Left ventricle myocardium inferior (tissue), 1 donor: Measurements from ENCODE around the gene CAMKK1. TPM values are rescaled to one million over a fixed set of nuclear protein-coding genes. Genes with fewer than 3 reads are reported as not detected.

Experiments used
- DNase-seq: peaks from one replicate; pipeline ENCODE4 v3.0.0-alpha.2; 2020
- H3K27ac ChIP-seq: fragments of 200-600 bp; replicated peaks from 2 replicates; pipeline ENCODE4 v1.8.0; 2021
- H3K27me3 ChIP-seq: fragments of 200-600 bp; 2 replicates; pipeline ENCODE4 v1.8.0; 2021; ENCODE audit warnings: low read depth
- H3K36me3 ChIP-seq: fragments of 200-600 bp; 2 replicates; pipeline ENCODE4 v1.8.0; 2021
- H3K4me1 ChIP-seq: fragments of 200-600 bp; 2 replicates; pipeline ENCODE4 v1.8.0; 2021
- H3K4me3 ChIP-seq: fragments of 200-600 bp; 2 replicates; pipeline ENCODE4 v1.8.0; 2021; ENCODE audit warnings: mild to moderate bottlenecking, moderate library complexity
- H3K9me3 ChIP-seq: fragments of 200-600 bp; replicated peaks from 2 replicates; pipeline ENCODE4 v1.8.0; 2021
- intact Hi-C: fragments of 100-400 bp; cut with micrococcal nuclease; formaldehyde crosslinking; loops from one replicate; pipeline ENCODE4 v1.11.0; 2022
- total RNA-seq: library from RNA; stranded (reverse); fragmentation: NEBNext Ultra II Directional; extraction: Animal tissue kit (Norgen Biotek cat#: 25700); gene quantifications from one replicate; pipeline ENCODE4 v1.2.1, GENCODE V29; 2021
- TF ChIP-seq, protein P1 (sequence below): fragments of 200-600 bp; IDR thresholded peaks from 2 replicates; pipeline ENCODE4 v1.8.0; 2021; ENCODE audit warnings: antibody characterized with exemption, mild to moderate bottlenecking, borderline replicate concordance
- donor health status: DM: no; HTN: yes; CAD: no; lungs with severe emphysema.

Gene CAMKK1
- total RNA-seq, 1 donor from 2014 or later: 5.5 TPM

DNA sequence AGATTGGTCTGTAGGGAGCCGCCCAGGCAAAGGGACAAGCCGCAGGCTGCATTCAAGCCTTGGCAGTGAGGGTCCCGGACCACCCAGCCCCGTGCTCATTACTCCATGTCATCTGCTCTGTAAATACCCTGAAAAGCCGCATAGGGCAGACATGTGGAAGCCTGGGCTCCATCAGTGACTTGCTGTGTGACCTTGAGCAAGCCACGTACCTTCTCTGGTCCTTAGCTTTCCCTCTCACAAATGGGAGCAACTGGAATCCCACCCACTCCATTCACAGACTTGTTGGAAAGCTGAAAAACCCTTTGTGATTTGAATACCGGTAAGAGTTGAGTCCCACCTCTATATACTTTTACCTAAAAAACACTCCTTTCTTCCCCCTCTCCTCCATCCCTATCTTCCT, 11.9 kb downstream of the CAMKK1 start:
- Histone ChIP-seq H3K9me3 (no peaks in the 10 kb centered on the region), H3K27ac (no peak overlapping the region), H3K4me1 (peaks cover 23% of the 10 kb centered on the region), H3K36me3 (peaks cover 25% of the 10 kb centered on the region), H3K27me3 (no peaks in the 10 kb centered on the region), H3K4me3 (no peak overlapping the region)
- intact Hi-C loops: no loop called here
- no peak for DNase-seq
- TF ChIP-seq, protein P1, sequence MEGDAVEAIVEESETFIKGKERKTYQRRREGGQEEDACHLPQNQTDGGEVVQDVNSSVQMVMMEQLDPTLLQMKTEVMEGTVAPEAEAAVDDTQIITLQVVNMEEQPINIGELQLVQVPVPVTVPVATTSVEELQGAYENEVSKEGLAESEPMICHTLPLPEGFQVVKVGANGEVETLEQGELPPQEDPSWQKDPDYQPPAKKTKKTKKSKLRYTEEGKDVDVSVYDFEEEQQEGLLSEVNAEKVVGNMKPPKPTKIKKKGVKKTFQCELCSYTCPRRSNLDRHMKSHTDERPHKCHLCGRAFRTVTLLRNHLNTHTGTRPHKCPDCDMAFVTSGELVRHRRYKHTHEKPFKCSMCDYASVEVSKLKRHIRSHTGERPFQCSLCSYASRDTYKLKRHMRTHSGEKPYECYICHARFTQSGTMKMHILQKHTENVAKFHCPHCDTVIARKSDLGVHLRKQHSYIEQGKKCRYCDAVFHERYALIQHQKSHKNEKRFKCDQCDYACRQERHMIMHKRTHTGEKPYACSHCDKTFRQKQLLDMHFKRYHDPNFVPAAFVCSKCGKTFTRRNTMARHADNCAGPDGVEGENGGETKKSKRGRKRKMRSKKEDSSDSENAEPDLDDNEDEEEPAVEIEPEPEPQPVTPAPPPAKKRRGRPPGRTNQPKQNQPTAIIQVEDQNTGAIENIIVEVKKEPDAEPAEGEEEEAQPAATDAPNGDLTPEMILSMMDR: no peak

DNA sequence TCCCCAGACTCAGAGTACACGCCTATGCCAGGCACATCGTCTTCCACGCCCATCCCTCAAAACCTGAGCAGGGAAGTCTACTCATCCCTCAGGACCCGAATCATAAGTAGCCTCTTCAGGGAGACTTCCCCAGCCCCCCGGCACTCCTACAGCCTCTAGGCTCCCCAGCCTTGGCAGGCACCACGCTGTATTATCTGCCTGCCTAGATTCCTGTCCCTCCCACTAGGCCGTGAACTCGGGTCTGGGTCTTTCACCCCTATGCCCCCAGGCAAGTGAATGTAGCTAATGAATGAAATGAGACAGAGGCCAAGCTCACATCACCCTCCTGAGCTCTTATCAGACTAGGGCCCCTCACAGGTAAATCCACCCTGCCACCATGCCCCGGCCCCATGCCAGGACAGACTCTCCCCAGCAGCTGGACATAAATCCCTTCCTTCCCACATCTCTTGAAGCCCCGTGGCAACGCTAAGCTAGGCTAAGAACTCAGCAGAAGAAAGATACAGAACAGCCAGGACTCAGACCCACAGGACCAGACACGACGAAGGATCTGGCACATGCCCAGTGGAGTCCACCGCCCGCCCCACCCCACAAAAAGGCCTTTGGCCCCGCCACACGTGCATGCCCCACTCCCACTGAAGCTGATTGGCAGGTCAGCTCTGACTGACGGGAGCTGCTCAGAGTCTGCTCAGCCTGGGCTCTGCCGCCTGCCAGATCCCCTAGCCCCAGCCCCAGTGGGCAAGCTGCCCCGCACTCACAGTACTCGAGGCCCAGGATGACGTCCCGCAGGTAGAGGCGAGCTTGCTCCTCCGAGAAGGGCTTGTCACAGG, 13.0 kb downstream of the CAMKK1 start:
- H3K4me3 ChIP-seq: no peak overlapping the region
- no peaks in the 10 kb centered on the region for H3K27me3 ChIP-seq
- H3K36me3 ChIP-seq: peaks cover 25% of the 10 kb centered on the region
- no peaks in the 10 kb centered on the region for H3K9me3 ChIP-seq
- DNase-seq: no peak
- TF ChIP-seq, protein P1: no peak
- H3K4me1 ChIP-seq: peaks cover 13% of the 10 kb centered on the region
- intact Hi-C loops: no loop called here
- no peak overlapping the region for H3K27ac ChIP-seq

GRCh38 chr17:3879186-3879585, 13.7 kb downstream of the CAMKK1 start:
- Histone ChIP-seq H3K36me3 (peaks cover 19% of the 10 kb centered on the region), H3K27ac (no peak overlapping the region)

GRCh38 chr17:3877220-3877619, 15.6 kb downstream of the CAMKK1 start:
- Histone ChIP-seq H3K36me3 (peaks cover 22% of the 10 kb centered on the region), H3K27ac (no peak overlapping the region), H3K4me1 (peaks cover 13% of the 10 kb centered on the region), H3K27me3 (no peaks in the 10 kb centered on the region), H3K9me3 (no peaks in the 10 kb centered on the region), H3K4me3 (no peak overlapping the region)
- intact Hi-C loops: no loop called here
- DNase-seq: no peak
- TF ChIP-seq, protein P1: no peak

More at GRCh38 chr17:3879186-3879585, 13.7 kb downstream of the CAMKK1 start:
- no peaks in the 10 kb centered on the region for H3K9me3 ChIP-seq
- H3K4me1 ChIP-seq: peaks cover 13% of the 10 kb centered on the region
- TF ChIP-seq, protein P1: no peak
- intact Hi-C loops: no loop called here
- DNase-seq: peak; percentile 44
- no peaks in the 10 kb centered on the region for H3K27me3 ChIP-seq
- no peak overlapping the region for H3K4me3 ChIP-seq

DNA sequence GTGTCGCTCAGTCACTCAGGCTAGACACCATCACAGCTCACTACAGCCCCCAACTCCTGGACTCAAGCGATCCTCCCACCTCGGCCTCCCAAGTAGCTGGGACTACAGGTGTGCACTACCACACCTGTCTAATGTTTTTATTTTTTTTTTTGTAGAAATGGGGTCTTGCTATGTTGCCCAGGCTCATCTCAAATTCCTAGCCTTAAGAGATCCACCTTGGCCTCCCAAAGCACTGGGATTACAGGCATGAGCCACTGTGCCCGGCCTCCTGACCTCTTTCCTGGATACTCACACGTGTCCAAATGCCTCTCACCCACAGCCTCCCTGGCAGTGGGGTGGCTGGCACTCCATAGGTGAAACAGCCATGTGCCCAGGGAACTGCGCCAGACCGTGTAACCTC, 17.5 kb downstream of the CAMKK1 start:
- TF ChIP-seq, protein P1: no peak
- DNase-seq: no peak
- Histone ChIP-seq H3K9me3 (no peaks in the 10 kb centered on the region), H3K36me3 (peaks cover 25% of the 10 kb centered on the region), H3K27ac (no peak overlapping the region), H3K4me3 (no peak overlapping the region), H3K27me3 (no peaks in the 10 kb centered on the region), H3K4me1 (peaks cover 20% of the 10 kb centered on the region)
- intact Hi-C loops: no loop called here
